GM06990 (cell line): ENCODE results near the gene ANKRD13D.

ENCODE experiments used
- DNase-seq: peaks from one replicate; pipeline ENCODE4 v3.0.0-alpha.2; 2011; ENCODE audit not compliant: insufficient read length; ENCODE audit errors: extremely low read depth
- H3K27me3 ChIP-seq: replicated peaks from 2 replicates; pipeline ENCODE4 v1.6.0; 2011; ENCODE audit warnings: low read length; ENCODE audit not compliant: control insufficient read depth, insufficient read depth
- H3K36me3 ChIP-seq: 2 replicates; pipeline ENCODE4 v1.5.1; 2011; ENCODE audit warnings: low read length; ENCODE audit not compliant: control insufficient read depth, insufficient read depth
- H3K4me3 ChIP-seq: replicated peaks from 2 replicates; pipeline ENCODE4 v1.5.1; 2011; ENCODE audit warnings: low read depth, mild to moderate bottlenecking, control low read depth, low read length
- CTCF ChIP-seq: IDR thresholded peaks from 2 replicates; pipeline ENCODE4 v1.5.1; 2011; ENCODE audit warnings: low read length, control low read depth, mild to moderate bottlenecking, inconsistent platforms; ENCODE audit not compliant: insufficient read depth, poor library complexity, severe bottlenecking

ANKRD13D gene

GRCh38 chr11:67282876-67283371 lies 6.2 kb upstream of the ANKRD13D start:
- DNase-seq: no peak
- Histone ChIP-seq H3K36me3 (peaks cover 65% of the 10 kb centered on the region), H3K4me3 (no peak overlapping the region), H3K27me3 (no peaks in the 10 kb centered on the region)
- no peak for TF ChIP-seq CTCF

GRCh38 chr11:67283481-67283963 lies 5.6 kb upstream of the ANKRD13D start:
- no peak for TF ChIP-seq CTCF
- peaks cover 63% of the 10 kb centered on the region for H3K36me3 ChIP-seq
- DNase-seq: no peak
- no peak overlapping the region for H3K4me3 ChIP-seq
- H3K27me3 ChIP-seq: no peaks in the 10 kb centered on the region

GRCh38 chr11:67284811-67285540 lies 4.1 kb upstream of the ANKRD13D start:
- Histone ChIP-seq H3K4me3 (no peak overlapping the region), H3K36me3 (peaks cover 53% of the 10 kb centered on the region), H3K27me3 (no peaks in the 10 kb centered on the region)
- no peak for TF ChIP-seq CTCF
- no peak for DNase-seq

- TF ChIP-seq CTCF: no peak
- no peaks in the 10 kb centered on the region for H3K27me3 ChIP-seq
- H3K4me3 ChIP-seq: no peak overlapping the region
- DNase-seq: no peak
- peaks cover 48% of the 10 kb centered on the region for H3K36me3 ChIP-seq
These were observed 3.3 kb upstream of the ANKRD13D start for GRCh38 chr11:67285541-67286498.

- peaks cover 46% of the 10 kb centered on the region for H3K36me3 ChIP-seq
- no peaks in the 10 kb centered on the region for H3K27me3 ChIP-seq
- H3K4me3 ChIP-seq: no peak overlapping the region
- DNase-seq: no peak
- peak; percentile 9 for TF ChIP-seq CTCF
These were observed 2.3 kb upstream of the ANKRD13D start for GRCh38 chr11:67286621-67287333.
